Heart left ventricle (tissue), 16 donors: ENCODE results near the gene CTNNA1. TPM values are rescaled to one million over a fixed set of nuclear protein-coding genes. Genes with fewer than 3 reads are reported as not detected.

Experiments used
- ATAC-seq, 4 donors: fragments of 200-7000 bp; cut with Tn5 transposase; one replicate each; pipeline ENCODE4 v1.9.1; 2020 to 2022; ENCODE audit warnings: moderate library complexity in 4 of 4, mild to moderate bottlenecking in 3 of 4, moderate number of reproducible peaks in 1 of 4
- DNase-seq, 5 donors: peaks; one replicate each; pipeline ENCODE4 v3.0.0-alpha.2; 2020
- H3K27ac ChIP-seq, 12 donors: fragments of 200-600 bp; sonication (generic) in 4 of 12; one replicate each; pipeline versions ENCODE4 v1.5.0 to v1.8.0; 2016 to 2022; ENCODE audit warnings: mild to moderate bottlenecking in 2 of 12
- H3K27me3 ChIP-seq, 9 donors: fragments of 200-600 bp; sonication (generic) in 2 of 9; one replicate each; pipeline versions ENCODE4 v1.5.1 to v1.8.0; 2016 to 2022; ENCODE audit warnings: mild to moderate bottlenecking in 3 of 9
- H3K36me3 ChIP-seq, 9 donors: fragments of 200-600 bp; sonication (generic) in 2 of 9; one replicate each; pipeline versions ENCODE4 v1.5.0 to v1.8.0; 2018 to 2022; ENCODE audit warnings: mild to moderate bottlenecking in 2 of 9
- H3K4me1 ChIP-seq, 12 donors: fragments of 200-600 bp; sonication (generic) in 4 of 12; one replicate each; pipeline versions ENCODE4 v1.5.0 to v1.8.0; 2016 to 2022; ENCODE audit warnings: mild to moderate bottlenecking in 3 of 12
- H3K4me3 ChIP-seq, 12 donors: fragments of 200-600 bp; sonication (generic) in 4 of 12; one replicate each; pipeline versions ENCODE4 v1.5.0 to v1.8.0; 2017 to 2022; ENCODE audit warnings: mild to moderate bottlenecking in 9 of 12, moderate library complexity in 4 of 12
- H3K9me3 ChIP-seq, 12 donors: fragments of 200-600 bp; sonication (generic) in 4 of 12; one replicate each; pipeline versions ENCODE4 v1.5.0 to v1.8.0; 2016 to 2022; ENCODE audit warnings: mild to moderate bottlenecking in 1 of 12
- POLR2A ChIP-seq, 2 donors: fragments of 450-650 bp; IDR thresholded peaks; one replicate each; pipeline ENCODE4 v1.6.1; 2017; ENCODE audit warnings: antibody characterized with exemption in 2 of 2, mild to moderate bottlenecking in 2 of 2, moderate library complexity in 2 of 2
- WGBS, 4 donors: extraction: QIAGEN DNeasy Blood & Tissue Kit in 2 of 4; methylation state at CpG; one replicate each; pipeline versions ENCODE4 v1.1.5 to v1.1.7; 2013 to 2018; 5-methylcytosine and 5-hydroxymethylcytosine counted together
- intact Hi-C, 10 donors: fragments of 100-400 bp; cut with DNase I; formaldehyde crosslinking; loops; one replicate each; pipeline versions ENCODE4 v1.11.1 to v1.14.2; 2022
- polyA plus RNA-seq, 2 donors: library from polyadenylated mRNA; stranded (reverse); fragments of 200-250 nt; gene quantifications; one replicate each; pipeline ENCODE4 v1.2.3, GENCODE V29; 2013
- total RNA-seq, 9 donors: library from RNA; depleted of rRNA in 2 of 9; stranded (reverse); fragments of >200 nt in 2 of 9; fragmentation: NEBNext Ultra II Directional in 3 of 9; extraction: Animal tissue kit (Norgen Biotek cat#: 25700) in 3 of 9; gene quantifications; one replicate each; pipeline versions ENCODE4 v1.1.0 to v1.2.4, GENCODE V29; 2016 to 2023
- TF ChIP-seq, protein P1 (sequence below), 12 donors: fragments of 200-600 bp; sonication (generic) in 4 of 12; IDR thresholded peaks; one replicate each; pipeline versions ENCODE4 v1.5.0 to v1.8.0; 2018 to 2022; ENCODE audit warnings: antibody characterized with exemption in 12 of 12, mild to moderate bottlenecking in 5 of 12
- donor health status: ischemic (EF 13 %, LVEDD 7.1; RV severe dilation, severe dysfunction).
- donor health status: healthy with polysubstance abuse.
- donor health status: DM: no; HTN: yes; CAD: no.
- donor health status: DM: no; HTN: no; CAD: no.
- donor health status: ischemic (EF 25% LVEDD 6.9; RV normal size, moderate dysfunction).
- donor health status: ischemic (EF 25% LVEDD 5.7; RV mildly dilated, moderate dysfunction).
- donor health status: healthy.
- donor health status: DM: yes; HTN: yes; CAD: no.
- donor health status: ischemic (EF 35%, LVEDD 5.7; RV mildly dilated, moderate dysfunction).
- donor health status: nonischemic (EF 11% LVEDD 7.7; RV severe dilation, severe dysfunction).
- donor health status: DM: yes; HTN: yes; CAD: no.
- donor health status: PGD.
- donor health status: ischemic (EF 29% LVEDD 5.4; RV normal size, mild dysfunction).
- donor health status: nonischemic (EF 23%, LVEDD 6.1; RV moderate dilation, normal function).

The CTNNA1 gene
- total and polyA plus RNA-seq, 11 donors: 140 to 460 (median 399) TPM

DNA sequence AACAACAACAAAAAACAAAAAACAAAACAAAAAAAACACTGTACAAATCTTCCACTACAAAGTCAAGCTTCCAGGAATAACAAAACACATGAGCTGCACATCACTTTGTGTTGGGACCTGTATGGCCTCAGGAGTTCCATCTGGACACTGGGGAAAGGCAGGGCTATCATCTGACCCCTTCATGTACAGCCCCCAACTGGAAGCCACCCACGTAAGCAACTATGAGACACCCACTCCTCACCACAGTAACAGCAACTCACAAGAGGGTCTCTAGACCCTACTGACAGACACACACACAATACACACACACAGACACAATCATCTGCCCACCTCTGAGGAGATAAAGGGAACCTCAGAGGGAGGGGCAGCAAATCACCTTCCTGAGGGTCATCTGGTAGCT, 203.6 kb downstream of the CTNNA1 start:
- Histone ChIP-seq H3K27me3 (no peaks in the 10 kb centered on the region), H3K36me3 (no peaks in the 10 kb centered on the region), H3K27ac (no peak overlapping the region), H3K4me1 (peaks cover 21 to 53% (median 40%) of the 10 kb centered on the region in 12 donors), H3K4me3 (no peak overlapping the region), H3K9me3 (no peaks in the 10 kb centered on the region)
- TF ChIP-seq, protein P1, sequence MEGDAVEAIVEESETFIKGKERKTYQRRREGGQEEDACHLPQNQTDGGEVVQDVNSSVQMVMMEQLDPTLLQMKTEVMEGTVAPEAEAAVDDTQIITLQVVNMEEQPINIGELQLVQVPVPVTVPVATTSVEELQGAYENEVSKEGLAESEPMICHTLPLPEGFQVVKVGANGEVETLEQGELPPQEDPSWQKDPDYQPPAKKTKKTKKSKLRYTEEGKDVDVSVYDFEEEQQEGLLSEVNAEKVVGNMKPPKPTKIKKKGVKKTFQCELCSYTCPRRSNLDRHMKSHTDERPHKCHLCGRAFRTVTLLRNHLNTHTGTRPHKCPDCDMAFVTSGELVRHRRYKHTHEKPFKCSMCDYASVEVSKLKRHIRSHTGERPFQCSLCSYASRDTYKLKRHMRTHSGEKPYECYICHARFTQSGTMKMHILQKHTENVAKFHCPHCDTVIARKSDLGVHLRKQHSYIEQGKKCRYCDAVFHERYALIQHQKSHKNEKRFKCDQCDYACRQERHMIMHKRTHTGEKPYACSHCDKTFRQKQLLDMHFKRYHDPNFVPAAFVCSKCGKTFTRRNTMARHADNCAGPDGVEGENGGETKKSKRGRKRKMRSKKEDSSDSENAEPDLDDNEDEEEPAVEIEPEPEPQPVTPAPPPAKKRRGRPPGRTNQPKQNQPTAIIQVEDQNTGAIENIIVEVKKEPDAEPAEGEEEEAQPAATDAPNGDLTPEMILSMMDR (IDR thresholded peaks at IDR 0.05): no peak
- no peak for TF ChIP-seq POLR2A (IDR thresholded peaks at IDR 0.05)
- ATAC-seq (no peak), DNase-seq (no peak)
- intact Hi-C loops: loop anchor here in 1 of 10 donors (10.0 kb wide), 1 partner anchor 188 kb away; no protein-coding TSS in a partner anchor
- WGBS, 4 donors: 92 to 97% (median 96%) methylated on average over 1 of the region's 1 CpG

DNA sequence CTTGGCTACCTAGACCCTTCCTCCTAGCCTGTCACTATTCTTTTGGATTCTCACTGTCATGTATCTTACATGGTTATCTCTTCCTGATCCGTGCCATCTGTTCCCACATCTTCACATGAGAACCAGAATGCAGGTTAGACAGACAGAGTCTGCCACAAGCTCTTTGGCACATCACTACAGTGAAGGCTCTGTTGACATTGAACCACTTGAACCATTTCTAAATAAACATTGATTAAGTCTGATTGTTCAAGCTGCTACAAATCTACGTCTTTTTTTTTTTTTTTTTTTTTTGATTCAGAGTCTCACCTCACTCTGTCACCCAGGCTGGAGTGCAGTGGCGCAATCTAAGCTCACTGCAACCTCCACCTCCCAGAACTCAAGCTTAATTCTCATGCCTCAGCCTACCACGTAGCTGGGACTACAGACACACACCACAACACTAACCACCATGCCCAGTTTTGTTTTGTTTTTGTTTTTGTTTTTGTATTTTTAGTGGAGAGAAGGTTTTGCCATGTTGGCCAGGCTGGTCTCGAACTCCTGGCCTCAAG, 207.0 kb downstream of the CTNNA1 start:
- TF ChIP-seq, protein P1 (IDR thresholded peaks at IDR 0.05): no peak
- TF ChIP-seq POLR2A (IDR thresholded peaks at IDR 0.05): no peak
- H3K36me3 ChIP-seq: no peaks in the 10 kb centered on the region
- H3K4me3 ChIP-seq: no peak overlapping the region
- no peak for ATAC-seq
- no peaks in the 10 kb centered on the region for H3K27me3 ChIP-seq
- H3K9me3 ChIP-seq: no peaks in the 10 kb centered on the region
- DNase-seq: no peak
- H3K27ac ChIP-seq: no peak overlapping the region
- WGBS, 4 donors: 80 to 82% (median 80%) methylated on average over 5 of the region's 5 CpGs
- peaks cover 0 to 35% (median 10%) of the 10 kb centered on the region in 12 donors for H3K4me1 ChIP-seq
- intact Hi-C loops: no loop called here

GRCh38 chr5:138961221-138961620, 208.0 kb downstream of the CTNNA1 start:
- no peaks in the 10 kb centered on the region for H3K36me3 ChIP-seq
- no peak for TF ChIP-seq POLR2A (IDR thresholded peaks at IDR 0.05)
- TF ChIP-seq, protein P1 (IDR thresholded peaks at IDR 0.05): no peak
- DNase-seq (no peak), ATAC-seq (no peak)
- H3K27ac ChIP-seq: peak overlapping the region in 1 of 12 donors; percentile 37
- H3K4me1 ChIP-seq: peaks cover 0 to 32% (median 5%) of the 10 kb centered on the region in 12 donors
- intact Hi-C loops: no loop called here
- WGBS, 4 donors: 91 to 100% (median 99%) methylated on average over 1 of the region's 1 CpG
- no peak overlapping the region for H3K4me3 ChIP-seq
- H3K9me3 ChIP-seq: no peaks in the 10 kb centered on the region
- H3K27me3 ChIP-seq: no peaks in the 10 kb centered on the region

GRCh38 chr5:138961729-138962128, 208.5 kb downstream of the CTNNA1 start:
- intact Hi-C loops: no loop called here
- Histone ChIP-seq H3K9me3 (no peaks in the 10 kb centered on the region), H3K27me3 (no peaks in the 10 kb centered on the region), H3K36me3 (no peaks in the 10 kb centered on the region), H3K4me1 (peaks cover 0 to 37% (median 5%) of the 10 kb centered on the region in 12 donors), H3K4me3 (no peak overlapping the region), H3K27ac (peak overlapping the region in 1 of 12 donors; percentile 37)
- DNase-seq (no peak), ATAC-seq (no peak)
- TF ChIP-seq POLR2A (IDR thresholded peaks at IDR 0.05): no peak
- TF ChIP-seq, protein P1 (IDR thresholded peaks at IDR 0.05): no peak
- 78 to 86% (median 80%) methylated on average over 1 of the region's 1 CpG for WGBS, 4 donors
